Stimulated activated CD4-positive, alpha-beta T cell treated with anti-CD3 and anti-CD28 coated beads, TNF-alpha, amount 100 ng/mL, for 1 hour (primary cell): ENCODE data around the gene PRR15.

Experiments used
- DNase-seq, 3 donors: peaks; one replicate each; pipeline ENCODE4 v3.0.0-alpha.2; 2020; ENCODE audit warnings: low read depth in 3 of 3, low spot score in 1 of 3

The PRR15 gene

GRCh38 chr7:29609162-29610037 lies 45.8 kb downstream of the PRR15 start:
- no peak for DNase-seq

DNA sequence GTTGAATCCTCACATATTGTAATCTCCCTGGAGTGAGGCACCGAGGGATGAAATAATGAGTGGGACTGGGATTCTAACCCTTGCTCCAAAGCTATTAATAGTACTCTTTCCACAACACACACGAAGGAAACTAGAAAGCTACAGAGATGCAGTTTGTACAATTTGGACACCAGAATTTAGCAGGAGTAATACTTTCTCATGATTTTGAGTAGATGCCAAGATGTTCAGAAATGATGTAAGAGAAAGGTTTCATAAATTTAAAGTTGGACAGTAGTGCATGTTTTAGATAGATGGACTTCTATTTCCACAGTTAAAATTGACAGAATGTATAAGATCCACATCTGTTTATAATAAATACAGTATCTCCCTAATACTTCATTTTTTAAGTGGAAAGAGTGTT lies 46.5 kb downstream of the PRR15 start:
- DNase-seq: no peak

GRCh38 chr7:29611941-29612544 lies 48.4 kb downstream of the PRR15 start:
- no peak for DNase-seq

GRCh38 chr7:29612596-29612995 lies 49.0 kb downstream of the PRR15 start:
- DNase-seq: no peak

GRCh38 chr7:29613100-29613499 lies 49.5 kb downstream of the PRR15 start:
- DNase-seq: no peak

DNA sequence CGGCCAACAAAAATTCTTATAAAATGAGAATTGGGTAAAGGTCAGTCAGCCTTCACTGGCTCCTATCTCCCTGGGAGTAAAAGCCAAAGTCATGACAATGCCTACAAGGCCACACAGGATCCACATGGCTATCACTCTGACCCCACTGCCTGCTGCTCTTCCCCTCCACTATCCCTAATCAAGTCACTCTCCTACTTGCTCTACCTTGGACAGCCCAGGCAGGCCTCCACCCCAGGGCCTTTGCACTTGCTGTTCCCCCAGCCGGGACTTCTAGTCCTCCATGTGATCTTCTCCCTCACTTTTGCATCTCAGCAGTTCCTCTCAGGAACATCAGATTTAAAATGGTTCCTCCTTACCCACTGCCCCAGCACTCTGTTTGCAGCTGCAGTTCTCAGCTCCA lies 50.6 kb downstream of the PRR15 start:
- no peak for DNase-seq
